IMR-90 (cell line): ENCODE data around the gene CPB2. TPM values are rescaled to one million over a fixed set of nuclear protein-coding genes. Genes with fewer than 3 reads are reported as not detected.

Experiments used
- ATAC-seq: fragments of 200-7000 bp; cut with Tn5 transposase; 2 replicates; pipeline ENCODE4 v1.9.1; 2020; ENCODE audit warnings: low read depth, mild to moderate bottlenecking, moderate library complexity
- BruUV-seq: library from RNA; stranded (reverse); fragments of 400-500 nt; replicated peaks from 2 replicates; lab custom pipeline; 2021; lab: Mats Ljungman, UMichigan
- CTCF ChIA-PET: fragments of 300-600 bp; formaldehyde crosslinking; extraction: SDS; loops from one replicate; lab custom pipeline; 2021; ENCODE audit warnings: antibody characterized with exemption; lab: Yijun Ruan, JAX
- POLR2A ChIA-PET: fragments of 300-600 bp; sonication (Branson Sonifier 250); formaldehyde crosslinking; loops from one replicate; lab custom pipeline; 2022; ENCODE audit warnings: antibody characterized with exemption; ENCODE audit not compliant: unreplicated experiment; lab: Charles Lee
- DNase-seq: peaks from one replicate; pipeline ENCODE4 v3.0.0; 2013
- H2AFZ ChIP-seq: replicated peaks from 2 replicates; pipeline ENCODE3; 2013; ENCODE audit warnings: low read length, mild to moderate bottlenecking; ENCODE audit not compliant: poor library complexity
- H2AK5ac ChIP-seq: 2 replicates; pipeline ENCODE4 v1.6.1; 2013; ENCODE audit warnings: low read depth, low read length, inconsistent platforms
- H2AK9ac ChIP-seq: replicated peaks from 2 replicates; pipeline ENCODE3; 2013; ENCODE audit warnings: mild to moderate bottlenecking, low read depth, low read length, moderate library complexity; ENCODE audit not compliant: poor library complexity
- H2BK120ac ChIP-seq: 2 replicates; pipeline ENCODE4 v1.6.1; 2013; ENCODE audit warnings: low read depth, low read length, inconsistent platforms
- H2BK15ac ChIP-seq: 3 replicates; pipeline ENCODE4 v1.6.1; 2013; ENCODE audit warnings: low read depth, low read length, inconsistent platforms
- H2BK20ac ChIP-seq: 2 replicates; pipeline ENCODE4 v1.6.1; 2013; ENCODE audit warnings: low read depth, mild to moderate bottlenecking, inconsistent platforms, low read length, moderate library complexity
- H2BK5ac ChIP-seq: 2 replicates; pipeline ENCODE4 v1.6.1; 2013; ENCODE audit warnings: mild to moderate bottlenecking, low read depth, low read length, inconsistent platforms; ENCODE audit not compliant: poor library complexity, severe bottlenecking
- H3K14ac ChIP-seq: replicated peaks from 2 replicates; pipeline ENCODE4 v1.6.1; 2013; ENCODE audit warnings: low read depth, low read length, inconsistent platforms
- H3K18ac ChIP-seq: 2 replicates; pipeline ENCODE4 v1.6.1; 2013; ENCODE audit warnings: low read depth, low read length, control low read depth
- H3K23ac ChIP-seq: 2 replicates; pipeline ENCODE4 v1.6.1; 2013; ENCODE audit warnings: low read depth, low read length, inconsistent platforms
- H3K27ac ChIP-seq: 2 replicates; pipeline ENCODE4 v1.5.1; 2013; ENCODE audit warnings: mild to moderate bottlenecking, control low read depth, low read length; ENCODE audit not compliant: insufficient read depth
- H3K27me3 ChIP-seq: 2 replicates; pipeline ENCODE4 v1.6.1; 2013; ENCODE audit warnings: low read length; ENCODE audit not compliant: control insufficient read depth, insufficient read depth
- H3K36me3 ChIP-seq: 2 replicates; pipeline ENCODE4 v1.6.1; 2013; ENCODE audit warnings: low read length, mixed read lengths; ENCODE audit not compliant: control insufficient read depth, insufficient read depth
- H3K4ac ChIP-seq: 2 replicates; pipeline ENCODE4 v1.6.1; 2013; ENCODE audit warnings: low read depth, low read length, inconsistent platforms
- H3K4me1 ChIP-seq: 2 replicates; pipeline ENCODE4 v1.6.1; 2013; ENCODE audit warnings: low read length, mixed read lengths; ENCODE audit not compliant: control insufficient read depth, insufficient read depth
- H3K4me2 ChIP-seq: 2 replicates; pipeline ENCODE4 v1.6.1; 2013; ENCODE audit warnings: low read depth, mild to moderate bottlenecking, control low read depth, low read length, moderate library complexity
- H3K4me3 ChIP-seq: 2 replicates; pipeline ENCODE4 v1.5.1; 2013; ENCODE audit warnings: low read depth, mild to moderate bottlenecking, control low read depth, low read length, moderate library complexity; ENCODE audit not compliant: insufficient read depth
- H3K56ac ChIP-seq: 2 replicates; pipeline ENCODE4 v1.6.1; 2013; ENCODE audit warnings: low read length, inconsistent platforms; ENCODE audit not compliant: insufficient read depth; ENCODE audit errors: extremely low read depth
- H3K79me1 ChIP-seq, 2 experiments: 2 replicates each; pipeline ENCODE4 v1.6.1; 2013; ENCODE audit warnings: low read length in 2 of 2, inconsistent platforms in 1 of 2, low read depth in 1 of 2
- H3K9ac ChIP-seq: 2 replicates; pipeline ENCODE4 v1.6.1; 2013; ENCODE audit warnings: low read depth, low read length, control low read depth
- H3K9me1 ChIP-seq: 2 replicates; pipeline ENCODE4 v1.6.1; 2013; ENCODE audit warnings: low read length, inconsistent platforms; ENCODE audit not compliant: insufficient read depth
- H3K9me3 ChIP-seq: 2 replicates; pipeline ENCODE4 v1.6.1; 2013; ENCODE audit warnings: low read length; ENCODE audit not compliant: control insufficient read depth, insufficient read depth
- H4K20me1 ChIP-seq: 2 replicates; pipeline ENCODE4 v1.6.1; 2013; ENCODE audit warnings: low read length, inconsistent platforms; ENCODE audit not compliant: insufficient read depth
- H4K5ac ChIP-seq: 2 replicates; pipeline ENCODE4 v1.6.1; 2013; ENCODE audit warnings: mild to moderate bottlenecking, low read depth, low read length, control low read depth
- H4K8ac ChIP-seq, 2 experiments: 2 replicates each; pipeline ENCODE4 v1.6.1; 2013; ENCODE audit warnings: low read depth in 2 of 2, low read length in 2 of 2, control low read depth in 1 of 2, inconsistent platforms in 1 of 2
- H4K91ac ChIP-seq: 2 replicates; pipeline ENCODE4 v1.6.1; 2013; ENCODE audit warnings: low read depth, low read length, inconsistent platforms; ENCODE audit not compliant: insufficient read depth
- BHLHE40 ChIP-seq: fragments of 150-350 bp; IDR thresholded peaks from 2 replicates; pipeline ENCODE4 v1.6.1; 2016; ENCODE audit warnings: mild to moderate bottlenecking, low read depth, low read length
- CEBPB ChIP-seq: IDR thresholded peaks from 2 replicates; pipeline ENCODE4 v1.6.1; 2012; ENCODE audit warnings: low read depth, low read length, improper control_type of control experiment
- FOS ChIP-seq: fragments of 150-350 bp; IDR thresholded peaks from 2 replicates; pipeline ENCODE4 v1.6.1; 2016; ENCODE audit warnings: low read depth, low read length
- MAFK ChIP-seq: IDR thresholded peaks from 2 replicates; pipeline ENCODE4 v1.6.1; 2012; ENCODE audit warnings: low read depth, low read length, improper control_type of control experiment
- POLR2A ChIP-seq: IDR thresholded peaks from 2 replicates; pipeline ENCODE4 v1.6.1; 2012; ENCODE audit warnings: mild to moderate bottlenecking, low read depth, low read length
- RCOR1 ChIP-seq: IDR thresholded peaks from 2 replicates; pipeline ENCODE4 v1.6.1; 2012; ENCODE audit warnings: mild to moderate bottlenecking, low read length, improper control_type of control experiment; ENCODE audit not compliant: insufficient replicate concordance
- RFX5 ChIP-seq: IDR thresholded peaks from 2 replicates; pipeline ENCODE4 v1.8.0; 2012; ENCODE audit warnings: low read depth, mild to moderate bottlenecking, low read length, moderate library complexity
- WGBS, 2 experiments: methylation state at CpG; one replicate each; pipeline versions ENCODE4 v1.1.5 to v1.1.7; 2013; ENCODE audit warnings: missing lambda C conversion rate in 2 of 2; ENCODE audit not compliant: insufficient read length in 1 of 2; ENCODE audit errors: extremely low coverage in 2 of 2; 5-methylcytosine and 5-hydroxymethylcytosine counted together
- dilution Hi-C: fragments of 300-500 bp; cut with HindIII; formaldehyde crosslinking; loops from one replicate; pipeline ENCODE4 v1.14.3; 2018; ENCODE audit warnings: low sequenced_read_pairs; ENCODE audit not compliant: unreplicated experiment
- in situ Hi-C: fragments of 300-500 bp; cut with MboI; formaldehyde crosslinking; loops from 3 replicates; pipeline ENCODE4 v1.14.3; 2019; ENCODE audit warnings: low sequenced_read_pairs, inconsistent platforms, mixed read lengths
- intact Hi-C: fragments of 100-400 bp; cut with micrococcal nuclease; formaldehyde crosslinking; loops from 2 replicates; pipeline ENCODE4 v1.10.0; 2022
- polyA plus RNA-seq, 3 experiments: library from polyadenylated mRNA; depleted of rRNA; stranded (reverse); fragments of >200 nt; gene quantifications; 2 replicates each; pipeline ENCODE4 v1.2.3, GENCODE V29; 2012; ENCODE audit warnings: low replicate concordance in 1 of 3
- total RNA-seq: library from RNA; depleted of rRNA; stranded (reverse); fragments of >200 nt; gene quantifications from 2 replicates; pipeline ENCODE4 v1.2.3, GENCODE V29; 2012
- TF ChIP-seq, protein P1 (sequence below): fragments of 150-350 bp; IDR thresholded peaks from 2 replicates; pipeline ENCODE4 v1.6.1; 2016; ENCODE audit warnings: low read depth, mild to moderate bottlenecking, low read length, moderate library complexity, borderline replicate concordance
- TF ChIP-seq, protein P2 (sequence below): conservative IDR thresholded peaks from 2 replicates; pipeline ENCODE4 v1.5.1; 2012; ENCODE audit warnings: mild to moderate bottlenecking, low read depth, low read length, improper control_type of control experiment

Gene CPB2
- total and polyA plus RNA-seq, 2 of the 4 experiments (the other 2 are of a cell fraction): not detected

DNA sequence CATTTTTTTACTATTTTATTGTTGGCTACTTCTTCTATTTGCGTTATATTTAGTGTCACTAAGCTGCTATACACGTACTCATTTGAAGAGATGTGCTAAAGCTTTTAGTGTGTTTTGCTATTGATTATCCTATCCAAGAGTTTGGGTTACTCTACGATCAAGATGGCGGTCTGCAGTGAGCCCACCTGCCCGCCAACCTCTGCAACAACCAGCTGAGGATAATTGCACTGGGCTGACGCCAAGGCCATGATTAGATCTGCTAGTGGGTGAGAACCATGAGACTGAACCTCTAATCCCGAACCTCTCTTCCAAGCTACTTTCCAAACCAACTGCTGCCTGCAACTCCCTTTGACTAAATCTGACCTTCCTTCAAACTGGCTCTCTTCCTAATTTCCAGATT is 1.8 kb downstream of the CPB2 start:
- H4K8ac ChIP-seq: no peak overlapping the region
- no peak overlapping the region for H2AFZ ChIP-seq
- H2BK20ac ChIP-seq: no peak overlapping the region
- H3K23ac ChIP-seq: no peak overlapping the region
- H3K36me3 ChIP-seq: no peaks in the 10 kb centered on the region
- CTCF ChIA-PET: no interaction called here
- H2AK5ac ChIP-seq: no peak overlapping the region
- no peak overlapping the region for H3K14ac ChIP-seq
- in situ Hi-C loops (no loop called here), dilution Hi-C loops (no loop called here), intact Hi-C loops (no loop called here)
- no peaks in the 10 kb centered on the region for H4K20me1 ChIP-seq
- H2BK120ac ChIP-seq: no peak overlapping the region
- no peak overlapping the region for H3K56ac ChIP-seq
- no peaks in the 10 kb centered on the region for H3K9me1 ChIP-seq
- no peaks in the 10 kb centered on the region for H3K79me1 ChIP-seq
- DNase-seq: no peak
- TF ChIP-seq, protein P1, sequence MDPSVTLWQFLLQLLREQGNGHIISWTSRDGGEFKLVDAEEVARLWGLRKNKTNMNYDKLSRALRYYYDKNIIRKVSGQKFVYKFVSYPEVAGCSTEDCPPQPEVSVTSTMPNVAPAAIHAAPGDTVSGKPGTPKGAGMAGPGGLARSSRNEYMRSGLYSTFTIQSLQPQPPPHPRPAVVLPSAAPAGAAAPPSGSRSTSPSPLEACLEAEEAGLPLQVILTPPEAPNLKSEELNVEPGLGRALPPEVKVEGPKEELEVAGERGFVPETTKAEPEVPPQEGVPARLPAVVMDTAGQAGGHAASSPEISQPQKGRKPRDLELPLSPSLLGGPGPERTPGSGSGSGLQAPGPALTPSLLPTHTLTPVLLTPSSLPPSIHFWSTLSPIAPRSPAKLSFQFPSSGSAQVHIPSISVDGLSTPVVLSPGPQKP: no peak
- TF ChIP-seq FOS (no peak), RFX5 (no peak), BHLHE40 (no peak), MAFK (no peak), POLR2A (no peak), CEBPB (no peak), RCOR1 (no peak)
- TF ChIP-seq, protein P2, sequence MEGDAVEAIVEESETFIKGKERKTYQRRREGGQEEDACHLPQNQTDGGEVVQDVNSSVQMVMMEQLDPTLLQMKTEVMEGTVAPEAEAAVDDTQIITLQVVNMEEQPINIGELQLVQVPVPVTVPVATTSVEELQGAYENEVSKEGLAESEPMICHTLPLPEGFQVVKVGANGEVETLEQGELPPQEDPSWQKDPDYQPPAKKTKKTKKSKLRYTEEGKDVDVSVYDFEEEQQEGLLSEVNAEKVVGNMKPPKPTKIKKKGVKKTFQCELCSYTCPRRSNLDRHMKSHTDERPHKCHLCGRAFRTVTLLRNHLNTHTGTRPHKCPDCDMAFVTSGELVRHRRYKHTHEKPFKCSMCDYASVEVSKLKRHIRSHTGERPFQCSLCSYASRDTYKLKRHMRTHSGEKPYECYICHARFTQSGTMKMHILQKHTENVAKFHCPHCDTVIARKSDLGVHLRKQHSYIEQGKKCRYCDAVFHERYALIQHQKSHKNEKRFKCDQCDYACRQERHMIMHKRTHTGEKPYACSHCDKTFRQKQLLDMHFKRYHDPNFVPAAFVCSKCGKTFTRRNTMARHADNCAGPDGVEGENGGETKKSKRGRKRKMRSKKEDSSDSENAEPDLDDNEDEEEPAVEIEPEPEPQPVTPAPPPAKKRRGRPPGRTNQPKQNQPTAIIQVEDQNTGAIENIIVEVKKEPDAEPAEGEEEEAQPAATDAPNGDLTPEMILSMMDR: no peak
- no peak overlapping the region for H4K91ac ChIP-seq
- H3K4me3 ChIP-seq: no peak overlapping the region
- H3K27ac ChIP-seq: no peak overlapping the region
- H3K4me2 ChIP-seq: no peak overlapping the region
- WGBS, 2 experiments: no CpG with 5 or more reads among the region's 7 CpGs
- H2AK9ac ChIP-seq: no peak overlapping the region
- H2BK5ac ChIP-seq: no peak overlapping the region
- no peak overlapping the region for H3K4ac ChIP-seq
- no peaks in the 10 kb centered on the region for H3K9me3 ChIP-seq
- H3K27me3 ChIP-seq: peaks cover 3% of the 10 kb centered on the region; the same call in 1 of the 2 replicates
- no peak overlapping the region for H2BK15ac ChIP-seq
- no peak for ATAC-seq
- no peak overlapping the region for H3K9ac ChIP-seq
- H3K4me1 ChIP-seq: no peaks in the 10 kb centered on the region
- POLR2A ChIA-PET: no interaction called here
- BruUV-seq: no TSS peak
- no peak overlapping the region for H3K18ac ChIP-seq
- H4K5ac ChIP-seq: no peak overlapping the region
